Large intestine (tissue), 3 donors: ENCODE measurements around the gene ESAM. TPM values are rescaled to one million over a fixed set of nuclear protein-coding genes. Genes with fewer than 3 reads are reported as not detected.
A peak's percentile ranks its signal among the peaks of the same experiment; 100 is the strongest.
"Not testable (repeated sequence)": the region's sequence is repeated elsewhere in the genome, so short reads cannot be mapped to it uniquely, and the experiment has no call there.

Experiments
- DNase-seq, 2 donors: peaks; one replicate each; pipeline versions ENCODE4 v3.0.0 to v3.0.0-alpha.2; 2013
- H3K27ac ChIP-seq: one replicate; pipeline ENCODE4 v1.5.1; 2013; ENCODE audit warnings: low read length
- H3K27me3 ChIP-seq: 2 replicates; pipeline ENCODE4 v1.6.1; 2013; ENCODE audit warnings: low read length; ENCODE audit not compliant: control insufficient read depth, insufficient read depth
- H3K36me3 ChIP-seq: 2 replicates; pipeline ENCODE4 v1.6.1; 2013; ENCODE audit warnings: low read length; ENCODE audit not compliant: control insufficient read depth, insufficient read depth
- H3K4me1 ChIP-seq: one replicate; pipeline ENCODE4 v1.6.1; 2013; ENCODE audit warnings: low read length; ENCODE audit not compliant: control insufficient read depth, insufficient read depth
- H3K4me3 ChIP-seq: one replicate; pipeline ENCODE4 v1.5.1; 2013; ENCODE audit warnings: low read length
- H3K9me3 ChIP-seq: one replicate; pipeline ENCODE4 v1.6.1; 2013; ENCODE audit warnings: mild to moderate bottlenecking, low read depth, low read length, moderate library complexity; ENCODE audit not compliant: control insufficient read depth
- WGBS: methylation state at CpG from one replicate; pipeline ENCODE4 v1.1.5; 2013; ENCODE audit warnings: low lambda C conversion rate; ENCODE audit not compliant: insufficient coverage; 5-methylcytosine and 5-hydroxymethylcytosine counted together
- polyA plus RNA-seq: library from polyadenylated mRNA; unstranded; fragments of 120-200 nt; gene quantifications from one replicate; pipeline ENCODE4 v1.2.1, GENCODE V29; 2013

Gene ESAM
- polyA plus RNA-seq, 1 donor: 15.0 TPM

DNA sequence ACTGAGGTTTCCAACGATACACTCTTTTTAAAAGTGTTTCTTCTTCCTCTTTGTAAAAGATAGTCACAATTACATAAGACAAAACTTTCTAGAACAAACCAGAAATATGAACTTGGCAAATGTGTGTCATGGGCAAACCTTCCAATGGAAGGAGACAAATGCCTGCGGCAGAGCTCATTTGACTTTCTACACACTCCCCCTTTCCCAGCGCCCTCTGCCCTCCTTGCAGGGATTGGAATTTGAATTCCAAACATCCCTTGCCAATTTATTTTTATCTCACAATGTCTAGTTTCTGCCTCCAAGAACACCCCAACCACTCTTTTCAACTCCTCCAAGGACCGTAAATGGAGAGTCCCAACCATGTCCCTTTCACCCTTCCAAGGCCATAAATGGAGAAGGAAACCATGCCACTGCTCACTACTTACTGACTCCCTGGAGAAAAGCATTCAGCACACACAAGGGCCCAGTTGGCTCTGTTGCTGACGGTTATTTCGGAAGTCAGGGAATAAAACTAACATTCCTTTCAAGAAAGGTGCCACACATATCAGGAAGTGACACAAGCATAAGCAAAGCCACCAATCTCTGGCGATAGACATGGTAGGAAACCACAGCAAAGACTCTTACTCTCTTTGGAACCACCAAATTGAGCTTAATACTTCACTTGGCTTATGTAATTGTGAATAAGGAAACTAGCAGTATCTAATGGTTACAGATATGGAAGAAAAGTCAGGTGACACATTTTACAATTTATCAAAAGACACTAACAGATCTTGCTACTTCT is 15.0 kb upstream of the ESAM start:
- H3K27ac ChIP-seq: no peak overlapping the region
- no peak for DNase-seq
- no peaks in the 10 kb centered on the region for H3K9me3 ChIP-seq
- H3K4me1 ChIP-seq: no peaks in the 10 kb centered on the region
- no peaks in the 10 kb centered on the region for H3K27me3 ChIP-seq
- H3K4me3 ChIP-seq: no peak overlapping the region
- WGBS: 89% methylated on average over 2 of the region's 7 CpGs
- H3K36me3 ChIP-seq: peaks cover 10% of the 10 kb centered on the region

DNA sequence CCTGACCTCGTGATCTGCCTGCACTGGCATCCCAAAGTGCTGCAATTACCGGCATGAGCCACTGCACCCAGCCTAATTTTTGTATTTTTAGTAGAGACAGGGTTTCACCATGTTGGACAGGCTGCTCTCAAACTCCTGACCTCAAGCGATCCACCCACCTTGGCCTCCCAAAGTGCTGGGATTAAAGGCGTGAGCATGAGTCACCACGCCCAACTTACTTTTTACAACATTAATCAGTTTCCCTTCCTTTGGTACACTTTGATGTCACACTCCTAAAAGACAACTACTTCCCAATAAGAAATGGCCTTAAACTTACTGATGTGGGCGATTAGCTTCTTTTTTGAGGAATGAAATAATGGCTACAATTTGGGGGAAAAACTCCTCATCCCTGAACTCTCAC is 8.9 kb upstream of the ESAM start:
- not testable (repeated sequence) for H3K4me3 ChIP-seq, DNase-seq, H3K27me3 ChIP-seq, H3K9me3 ChIP-seq, H3K4me1 ChIP-seq, H3K27ac ChIP-seq
- peaks cover 30% of the 10 kb centered on the region for H3K36me3 ChIP-seq
- no CpG with 5 or more reads among the region's 6 CpGs for WGBS

DNA sequence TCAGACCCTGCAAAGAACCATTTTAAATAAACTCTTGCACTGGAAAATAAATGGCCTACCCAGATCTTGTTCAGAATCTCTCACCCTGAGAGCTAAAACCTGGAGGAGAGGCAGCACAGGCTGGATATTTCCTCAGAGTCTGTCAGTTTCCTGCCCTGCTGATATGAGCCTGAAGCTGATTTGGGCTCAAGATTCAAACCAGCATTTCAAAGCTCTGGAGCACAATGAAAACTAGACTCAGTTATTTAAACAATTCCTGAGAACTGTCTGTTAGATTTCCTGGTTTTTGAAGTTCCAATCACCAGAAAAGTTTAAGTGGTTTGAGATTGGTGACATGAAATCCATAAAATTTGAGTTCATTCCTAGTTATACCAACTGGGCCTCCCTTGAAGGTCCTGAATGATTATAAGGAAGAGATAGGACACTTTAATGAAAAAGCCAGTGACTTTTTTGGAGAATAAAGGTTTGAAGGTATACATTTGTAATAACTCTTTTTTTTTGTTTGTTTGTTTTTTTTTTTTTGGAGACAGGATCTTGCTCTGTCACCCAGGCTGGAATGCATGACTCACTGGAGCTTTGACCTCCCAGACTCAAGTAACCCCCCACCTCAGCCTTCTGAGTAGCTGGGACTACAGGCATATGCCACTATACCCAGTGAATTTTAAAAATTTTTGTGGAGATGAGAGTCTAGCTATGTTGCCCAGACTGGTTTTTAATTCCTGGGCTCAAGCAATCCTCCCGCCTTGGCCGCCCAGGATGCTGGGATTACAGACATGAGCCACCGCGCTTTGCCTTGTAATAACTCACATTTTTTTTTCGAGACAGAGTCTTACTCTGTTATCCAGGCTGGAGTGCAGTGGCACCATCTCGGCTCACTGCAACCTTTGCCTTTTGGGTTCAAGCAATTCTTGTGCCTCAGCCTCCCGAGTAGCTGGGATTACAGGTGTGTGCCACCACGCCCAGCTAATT is 8.0 kb upstream of the ESAM start:
- H3K9me3 ChIP-seq: no peaks in the 10 kb centered on the region
- no peaks in the 10 kb centered on the region for H3K27me3 ChIP-seq
- no peak overlapping the region for H3K4me3 ChIP-seq
- no peaks in the 10 kb centered on the region for H3K4me1 ChIP-seq
- no peak for DNase-seq
- no peak overlapping the region for H3K27ac ChIP-seq
- WGBS: no CpG with 5 or more reads among the region's 8 CpGs
- H3K36me3 ChIP-seq: peaks cover 30% of the 10 kb centered on the region

DNA sequence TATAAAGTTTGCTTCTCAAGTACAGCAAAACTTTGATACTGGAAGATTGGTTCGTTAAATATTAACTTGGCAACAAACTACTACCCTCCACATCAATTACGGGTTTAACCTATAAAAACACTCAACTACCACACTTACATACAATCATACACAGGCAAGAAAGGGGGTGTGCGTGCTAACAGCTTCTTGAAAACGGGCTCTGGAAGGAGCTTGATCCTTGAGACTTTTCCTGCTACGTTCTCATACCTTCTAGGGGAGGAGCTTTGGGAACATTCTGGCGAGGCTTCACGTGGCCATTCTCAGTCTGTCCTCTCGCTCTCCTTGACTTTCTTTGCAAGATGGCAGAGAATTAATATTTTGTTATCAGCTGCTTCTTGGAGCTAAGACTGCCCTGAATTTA is 6.8 kb upstream of the ESAM start:
- Histone ChIP-seq H3K27me3 (no peaks in the 10 kb centered on the region), H3K27ac (no peak overlapping the region), H3K36me3 (peaks cover 28% of the 10 kb centered on the region), H3K9me3 (no peaks in the 10 kb centered on the region), H3K4me1 (no peaks in the 10 kb centered on the region), H3K4me3 (no peak overlapping the region)
- DNase-seq: peak in 1 of 2 donors; percentile 63
- 60% methylated on average over 1 of the region's 8 CpGs for WGBS

DNA sequence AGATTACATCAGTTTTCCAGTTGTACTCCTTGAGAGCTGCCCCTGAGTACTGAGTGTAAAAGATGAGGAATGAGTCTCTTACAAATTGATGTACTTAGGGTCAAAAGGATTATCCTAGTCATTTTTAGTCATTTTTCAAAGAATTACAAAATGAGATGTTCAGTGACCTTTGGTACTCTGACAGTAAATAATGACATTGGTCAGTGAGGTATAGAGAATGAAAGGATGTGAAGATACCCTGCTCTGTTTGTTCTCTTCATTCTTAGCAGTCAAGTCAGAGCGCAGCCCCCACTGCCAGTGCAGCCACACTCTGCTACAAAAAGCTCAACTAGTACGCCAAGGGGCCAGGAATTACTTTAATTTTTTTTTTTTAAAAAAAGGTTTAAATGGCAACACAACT is 4.1 kb upstream of the ESAM start:
- peaks cover 19% of the 10 kb centered on the region for H3K36me3 ChIP-seq
- H3K27me3 ChIP-seq: peaks cover 18% of the 10 kb centered on the region
- no peaks in the 10 kb centered on the region for H3K9me3 ChIP-seq
- no peak overlapping the region for H3K27ac ChIP-seq
- no CpG with 5 or more reads among the region's 2 CpGs for WGBS
- no peak overlapping the region for H3K4me3 ChIP-seq
- H3K4me1 ChIP-seq: peaks cover 7% of the 10 kb centered on the region
- no peak for DNase-seq

DNA sequence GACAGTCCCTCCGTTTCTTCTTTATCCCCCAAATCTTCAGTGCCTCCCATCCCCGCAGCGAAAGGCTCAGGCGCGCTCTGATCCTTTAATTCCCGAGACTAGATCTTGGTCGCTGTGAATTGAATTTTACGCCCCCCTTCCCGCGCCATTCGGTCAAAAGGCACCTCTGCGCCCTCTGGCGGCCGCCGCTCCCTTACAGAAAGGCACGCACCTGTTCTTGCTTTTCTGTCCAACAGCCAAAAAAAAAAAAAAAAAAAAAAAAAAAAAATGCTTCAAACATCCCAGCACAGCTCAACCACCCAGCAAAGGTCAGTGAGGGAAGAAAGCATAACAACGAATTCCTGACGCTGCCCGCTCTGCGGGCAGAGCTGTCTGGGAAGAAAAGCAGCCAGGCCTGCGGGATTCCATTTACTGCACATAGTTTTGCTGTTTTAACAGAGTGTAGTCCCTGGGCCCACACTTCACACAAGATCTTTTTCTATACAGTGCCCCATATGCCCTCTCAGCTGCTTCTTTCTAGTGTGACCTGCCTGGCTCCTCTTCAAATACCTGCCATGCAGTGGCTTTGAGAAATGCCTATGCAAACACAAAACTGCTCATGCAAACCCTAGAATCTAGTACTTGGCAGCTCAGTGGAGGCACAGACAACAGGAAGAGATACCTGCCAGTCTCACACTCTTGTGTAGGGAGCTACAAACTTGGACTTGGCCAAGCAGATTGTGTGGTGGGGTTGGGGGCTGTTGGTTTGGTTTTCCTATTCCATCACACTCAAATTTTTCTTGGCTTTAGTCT is 1.3 kb upstream of the ESAM start:
- peaks cover 30% of the 10 kb centered on the region for H3K4me1 ChIP-seq
- peak overlapping the region; percentile 43 for H3K4me3 ChIP-seq
- peaks cover 8% of the 10 kb centered on the region for H3K9me3 ChIP-seq
- peaks cover 46% of the 10 kb centered on the region for H3K27me3 ChIP-seq
- no peak overlapping the region for H3K27ac ChIP-seq
- peak; percentile 68 to 78 for DNase-seq
- H3K36me3 ChIP-seq: peaks cover 16% of the 10 kb centered on the region
- WGBS: no CpG with 5 or more reads among the region's 21 CpGs

DNA sequence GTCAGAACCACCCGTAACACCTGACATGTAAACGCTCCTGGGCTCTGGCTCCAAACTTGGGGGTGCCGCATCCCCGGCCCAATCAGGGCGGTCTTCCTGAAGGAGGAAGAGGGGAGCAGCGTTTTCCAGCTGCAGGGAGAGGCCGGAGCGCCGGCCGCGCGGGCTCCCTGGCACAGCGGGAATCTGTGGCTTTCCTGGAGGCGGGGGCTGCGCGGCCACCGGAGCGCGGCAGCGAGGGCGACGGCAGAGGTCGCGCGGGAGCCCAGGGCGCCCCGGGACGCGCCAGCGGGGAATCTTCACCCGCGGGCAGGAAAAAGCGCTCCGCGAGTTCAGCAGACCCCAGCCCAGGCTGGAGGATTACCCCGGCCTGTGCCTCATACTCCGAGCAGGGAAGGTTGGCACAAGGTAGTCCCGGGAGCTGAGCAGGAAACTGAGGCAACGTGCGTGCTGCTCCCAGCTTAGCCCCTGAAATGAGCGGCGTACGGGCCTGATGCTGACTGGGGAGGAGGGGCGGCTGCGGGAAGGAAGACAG is 600 bp upstream of the ESAM start:
- Histone ChIP-seq H3K9me3 (peaks cover 8% of the 10 kb centered on the region), H3K4me1 (peaks cover 37% of the 10 kb centered on the region), H3K4me3 (peak overlapping the region; percentile 43), H3K27ac (no peak overlapping the region), H3K36me3 (peaks cover 16% of the 10 kb centered on the region), H3K27me3 (peaks cover 52% of the 10 kb centered on the region)
- no CpG with 5 or more reads among the region's 45 CpGs for WGBS
- no peak for DNase-seq

DNA sequence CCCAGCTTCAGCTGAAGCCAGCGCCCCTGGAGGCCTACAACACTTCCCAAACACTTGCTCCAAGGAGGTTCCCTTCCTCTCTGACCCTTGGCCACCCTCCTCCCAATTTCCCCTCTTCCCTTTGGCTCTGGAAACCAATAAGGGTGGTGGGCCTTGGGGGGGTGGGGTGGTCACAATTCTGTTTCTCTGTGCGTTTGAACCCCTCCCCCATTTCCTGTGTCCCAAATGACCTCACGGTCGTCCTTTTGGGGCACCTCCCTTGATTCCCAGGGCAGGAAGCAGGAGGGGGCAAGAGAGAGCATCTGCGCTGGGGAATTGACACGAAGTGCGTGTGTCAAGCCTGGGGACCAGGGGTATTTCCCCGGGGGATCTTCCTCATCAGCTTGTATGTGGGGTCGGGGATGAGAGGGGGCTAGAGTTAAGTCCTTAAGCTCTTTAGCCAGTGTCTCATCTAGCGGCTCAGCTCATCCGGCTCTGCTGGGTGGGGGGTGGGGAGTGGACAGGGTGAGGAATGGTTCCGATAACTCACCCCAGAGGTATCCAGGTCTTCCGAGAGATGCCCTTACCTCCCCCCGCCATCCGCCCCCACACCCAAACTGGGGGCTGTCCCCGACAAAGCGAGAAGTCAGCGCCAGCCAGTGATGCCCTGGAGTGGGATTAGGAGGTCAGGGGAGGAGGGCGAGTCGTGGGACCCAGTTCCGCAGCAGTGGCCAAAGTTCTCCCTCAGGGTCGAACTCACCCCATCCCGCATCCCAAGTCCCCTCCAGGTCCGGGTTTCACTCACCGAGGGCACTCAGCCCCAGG is 587 bp downstream of the ESAM start:
- Histone ChIP-seq H3K4me1 (peaks cover 37% of the 10 kb centered on the region), H3K9me3 (peaks cover 8% of the 10 kb centered on the region), H3K27me3 (peaks cover 64% of the 10 kb centered on the region), H3K36me3 (peaks cover 6% of the 10 kb centered on the region), H3K4me3 (peak overlapping the region; percentile 27), H3K27ac (no peak overlapping the region)
- no peak for DNase-seq
- no CpG with 5 or more reads among the region's 25 CpGs for WGBS

DNA sequence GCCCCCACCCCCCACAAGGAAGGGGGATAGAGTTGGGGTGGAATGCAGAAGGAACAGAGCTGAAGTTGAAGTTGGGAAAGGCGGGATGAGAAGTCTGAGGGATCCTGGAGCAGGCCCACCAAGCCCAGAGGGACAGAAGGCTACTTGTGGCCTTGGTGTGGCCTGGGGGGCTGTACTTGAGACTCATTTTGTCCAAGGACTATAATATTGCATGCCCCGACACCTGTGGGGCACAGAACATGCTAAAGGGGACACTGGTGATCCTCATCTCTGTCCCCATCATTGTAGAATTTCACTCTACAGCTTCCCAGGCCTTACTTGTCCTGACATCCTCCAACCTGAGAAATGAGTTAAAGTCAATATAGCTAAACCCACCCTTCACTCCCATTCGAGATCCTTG is 1.3 kb downstream of the ESAM start:
- Histone ChIP-seq H3K9me3 (peaks cover 8% of the 10 kb centered on the region), H3K27me3 (peaks cover 71% of the 10 kb centered on the region), H3K36me3 (peaks cover 4% of the 10 kb centered on the region), H3K27ac (no peak overlapping the region), H3K4me3 (peak overlapping the region; percentile 17), H3K4me1 (peaks cover 37% of the 10 kb centered on the region)
- no peak for DNase-seq
- WGBS: no CpG with 5 or more reads among the region's 3 CpGs
